ENCODE data around the gene CEP112. TPM values are rescaled to one million over a fixed set of nuclear protein-coding genes. Genes with fewer than 3 reads are reported as not detected.

Gene CEP112
- total and polyA plus RNA-seq, 2 donors (not counting 3 experiments of a cell fraction or from before 2014, with no cell fraction given): 1.5 to 25.3 TPM

DNA sequence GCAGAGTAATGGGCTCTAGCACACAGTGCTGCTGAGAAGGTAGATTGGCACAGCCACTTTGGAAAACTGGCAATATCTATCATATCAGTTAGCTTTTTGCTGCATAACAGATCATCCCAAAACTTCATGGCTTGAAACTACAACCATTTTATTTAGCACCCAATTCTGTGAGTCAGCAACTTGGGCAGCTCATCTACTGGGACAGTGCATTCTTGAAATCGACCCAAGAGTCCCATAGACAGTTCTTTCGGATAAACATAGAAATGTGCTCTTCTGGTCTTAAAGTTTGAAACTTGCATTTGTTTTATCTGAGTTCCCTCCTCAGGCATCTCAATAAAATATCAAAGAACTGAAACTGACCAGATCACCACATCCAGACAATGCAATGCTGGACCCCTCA, 76.7 kb downstream of the CEP112 start:
- intact Hi-C loops (cut with micrococcal nuclease): no loop called here
- FAIRE-seq (no peak), DNase-seq (ENCODE audit: low read depth, low spot score) (no peak)
- no peak overlapping the region for H3K4me3 ChIP-seq (replicated peaks in 1 of 3; ENCODE audit: insufficient read depth in 1 of 3, low read depth in 1 of 3, low read length in 3 of 3)
- no peaks in the 10 kb centered on the region for H4K20me1 ChIP-seq (replicated peaks; ENCODE audit: control insufficient read depth, extremely low read depth, insufficient read depth, low read length)
- POLR2A ChIA-PET: no interaction called here
- BruUV-seq (replicated peaks): no TSS peak
- no peak overlapping the region for H3K9ac ChIP-seq (replicated peaks; ENCODE audit: extremely low read depth, insufficient read depth, low read length)
- H3K4me2 ChIP-seq (ENCODE audit: insufficient read depth, low read length): no peak overlapping the region
- no peak overlapping the region for H3K27ac ChIP-seq (ENCODE audit: insufficient read depth, low read depth, low read length)
- no peaks in the 10 kb centered on the region for H3K27me3 ChIP-seq (ENCODE audit: control insufficient read depth in 2 of 2, insufficient read depth in 2 of 2, low read length in 2 of 2)
- no peaks in the 10 kb centered on the region for H3K4me1 ChIP-seq (ENCODE audit: control insufficient read depth, extremely low read depth, insufficient read depth, low read length)
- CTCF ChIA-PET: no interaction called here
- no peaks in the 10 kb centered on the region for H3K9me3 ChIP-seq (replicated peaks; ENCODE audit: control insufficient read depth, insufficient read depth, low read length)
- TF ChIP-seq MYC (IDR thresholded peaks at IDR 0.05; ENCODE audit: low read depth, low read length) (no peak), POLR2AphosphoS5 (IDR thresholded peaks at IDR 0.05; ENCODE audit: insufficient read depth, low read depth, low read length) (no peak)
- TF ChIP-seq, protein P1, sequence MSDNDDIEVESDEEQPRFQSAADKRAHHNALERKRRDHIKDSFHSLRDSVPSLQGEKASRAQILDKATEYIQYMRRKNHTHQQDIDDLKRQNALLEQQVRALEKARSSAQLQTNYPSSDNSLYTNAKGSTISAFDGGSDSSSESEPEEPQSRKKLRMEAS (IDR thresholded peaks at IDR 0.05; ENCODE audit: insufficient read depth, insufficient read length): no peak
- H3K9me1 ChIP-seq (replicated peaks; ENCODE audit: control insufficient read depth, extremely low read depth, insufficient read depth, low read length): no peaks in the 10 kb centered on the region
- no peak overlapping the region for H2AFZ ChIP-seq (ENCODE audit: low read depth, low read length)
- no peaks in the 10 kb centered on the region for H3K36me3 ChIP-seq (ENCODE audit: control insufficient read depth in 2 of 2, extremely low read depth in 1 of 2, insufficient read depth in 2 of 2, low read length in 2 of 2)
- H3K79me2 ChIP-seq (ENCODE audit: control insufficient read depth, insufficient read depth, low read length): no peaks in the 10 kb centered on the region
- dilution Hi-C loops (cut with MboI; ENCODE audit: extremely low pct_ligation_motif_present, low sequenced_read_pairs): no loop called here

DNA sequence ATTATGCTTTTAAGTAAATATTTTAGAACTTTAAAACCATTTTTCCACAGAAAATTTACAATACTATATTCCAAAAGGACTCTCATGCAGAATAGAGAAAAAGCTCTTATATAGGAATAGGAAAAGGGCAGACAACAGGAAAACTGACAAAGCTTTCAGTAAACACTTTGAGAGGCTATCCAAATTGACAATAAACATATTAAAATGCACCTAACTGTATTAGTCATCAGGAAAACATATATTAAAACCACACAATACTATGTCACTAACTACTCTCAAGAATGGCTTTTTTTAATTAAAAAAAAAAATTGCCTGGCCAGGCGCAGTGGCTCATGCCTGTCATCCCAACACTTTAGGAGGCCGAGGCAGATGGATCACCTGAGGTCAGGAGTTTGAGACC, 77.3 kb downstream of the CEP112 start:
- BruUV-seq (replicated peaks): no TSS peak
- CTCF ChIA-PET: no interaction called here
- no peaks in the 10 kb centered on the region for H3K9me3 ChIP-seq (replicated peaks; ENCODE audit: control insufficient read depth, insufficient read depth, low read length)

More for the DNA sequence above, 77.3 kb downstream of the CEP112 start:
- no peaks in the 10 kb centered on the region for H3K27me3 ChIP-seq (ENCODE audit: control insufficient read depth in 2 of 2, insufficient read depth in 2 of 2, low read length in 2 of 2)
- dilution Hi-C loops (cut with MboI; ENCODE audit: extremely low pct_ligation_motif_present, low sequenced_read_pairs): no loop called here
- FAIRE-seq: no peak
- no peak overlapping the region for H2AFZ ChIP-seq (ENCODE audit: low read depth, low read length)
- POLR2A ChIA-PET: no interaction called here
- DNase-seq (ENCODE audit: low read depth, low spot score): no peak
- no peak overlapping the region for H3K4me3 ChIP-seq (replicated peaks in 1 of 3; ENCODE audit: insufficient read depth in 1 of 3, low read depth in 1 of 3, low read length in 3 of 3)
- no peaks in the 10 kb centered on the region for H3K4me1 ChIP-seq (ENCODE audit: control insufficient read depth, extremely low read depth, insufficient read depth, low read length)
- H3K36me3 ChIP-seq (ENCODE audit: control insufficient read depth in 2 of 2, extremely low read depth in 1 of 2, insufficient read depth in 2 of 2, low read length in 2 of 2): no peaks in the 10 kb centered on the region
- no peaks in the 10 kb centered on the region for H3K79me2 ChIP-seq (ENCODE audit: control insufficient read depth, insufficient read depth, low read length)
- H3K9ac ChIP-seq (replicated peaks; ENCODE audit: extremely low read depth, insufficient read depth, low read length): no peak overlapping the region
- no peak overlapping the region for H3K4me2 ChIP-seq (ENCODE audit: insufficient read depth, low read length)
- no peak overlapping the region for H3K27ac ChIP-seq (ENCODE audit: insufficient read depth, low read depth, low read length)
- TF ChIP-seq POLR2AphosphoS5 (IDR thresholded peaks at IDR 0.05; ENCODE audit: insufficient read depth, low read depth, low read length) (no peak), GATA2 (IDR thresholded peaks at IDR 0.05; ENCODE audit: insufficient read depth, insufficient read length, low read depth, low read length) (no peak), EZH2 (IDR thresholded peaks at IDR 0.05; ENCODE audit: borderline replicate concordance, low read depth, low read length, severe bottlenecking) (no peak), CTCF (IDR thresholded peaks at IDR 0.05; ENCODE audit: extremely low read depth in 1 of 2, insufficient read depth in 1 of 2, low read depth in 1 of 2, low read length in 2 of 2) (no peak), MYC (IDR thresholded peaks at IDR 0.05; ENCODE audit: low read depth, low read length) (no peak), FOS (IDR thresholded peaks at IDR 0.05; ENCODE audit: borderline replicate concordance, insufficient read depth, low read length) (no peak), JUN (IDR thresholded peaks at IDR 0.05; ENCODE audit: borderline replicate concordance, insufficient read depth, insufficient read length, low read depth) (no peak), POLR2A (IDR thresholded peaks at IDR 0.05; ENCODE audit: low read depth, low read length) (no peak)
- TF ChIP-seq, protein P1 (IDR thresholded peaks at IDR 0.05; ENCODE audit: insufficient read depth, insufficient read length): no peak
- no peaks in the 10 kb centered on the region for H3K9me1 ChIP-seq (replicated peaks; ENCODE audit: control insufficient read depth, extremely low read depth, insufficient read depth, low read length)
- H4K20me1 ChIP-seq (replicated peaks; ENCODE audit: control insufficient read depth, extremely low read depth, insufficient read depth, low read length): no peaks in the 10 kb centered on the region
- intact Hi-C loops (cut with micrococcal nuclease): no loop called here

Data from endothelial cell of umbilical vein (primary cell).